T-helper 1 cell treated with Interleukin-12 subunit alpha and Interleukin-12 subunit beta and Interleukin-4 antibody, amounts not matched to agents 30 ng/mL and 1 ng/mL, for 36 hours (primary cell): ENCODE measurements around the gene HOXD9. TPM values are rescaled to one million over a fixed set of nuclear protein-coding genes. Genes with fewer than 3 reads are reported as not detected.

ENCODE experiments used
- intact Hi-C: fragments of 100-400 bp; cut with micrococcal nuclease; formaldehyde crosslinking; loops from one replicate; pipeline ENCODE4 v1.15.1; 2024
- total RNA-seq: library from RNA; stranded (reverse); gene quantifications from 2 replicates; pipeline ENCODE4 v1.2.3, GENCODE V29; 2022

The HOXD9 gene
- total RNA-seq, 1 donor from 2014 or later: not detected

- intact Hi-C loops: loop anchor here (5.0 kb wide), 1 partner anchor 37 kb away; the partner anchor contains the start of gene HOXD12
Measured at GRCh38 chr2:176134035-176134434, 11.5 kb downstream of the HOXD9 start.

DNA sequence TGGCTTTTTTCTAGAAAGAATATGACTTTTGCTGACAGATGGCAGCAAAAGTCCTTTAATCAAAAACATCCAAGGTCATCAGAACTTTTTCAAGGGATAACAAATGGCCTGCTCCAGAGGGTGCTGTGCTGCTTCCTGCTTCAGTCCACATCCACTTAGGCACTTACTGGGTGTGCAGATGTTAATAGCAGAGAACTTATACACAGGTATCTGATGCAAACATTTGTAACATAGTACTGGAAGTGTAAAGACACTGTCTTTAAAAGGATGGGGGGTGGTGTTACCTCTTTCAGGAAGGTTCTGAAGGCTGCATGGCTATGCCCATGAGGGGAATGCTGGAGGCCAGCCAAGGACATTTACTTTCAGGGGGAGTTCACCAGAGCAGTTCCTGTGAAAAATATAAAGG, 12.5 kb downstream of the HOXD9 start:
- intact Hi-C loops: no loop called here

DNA sequence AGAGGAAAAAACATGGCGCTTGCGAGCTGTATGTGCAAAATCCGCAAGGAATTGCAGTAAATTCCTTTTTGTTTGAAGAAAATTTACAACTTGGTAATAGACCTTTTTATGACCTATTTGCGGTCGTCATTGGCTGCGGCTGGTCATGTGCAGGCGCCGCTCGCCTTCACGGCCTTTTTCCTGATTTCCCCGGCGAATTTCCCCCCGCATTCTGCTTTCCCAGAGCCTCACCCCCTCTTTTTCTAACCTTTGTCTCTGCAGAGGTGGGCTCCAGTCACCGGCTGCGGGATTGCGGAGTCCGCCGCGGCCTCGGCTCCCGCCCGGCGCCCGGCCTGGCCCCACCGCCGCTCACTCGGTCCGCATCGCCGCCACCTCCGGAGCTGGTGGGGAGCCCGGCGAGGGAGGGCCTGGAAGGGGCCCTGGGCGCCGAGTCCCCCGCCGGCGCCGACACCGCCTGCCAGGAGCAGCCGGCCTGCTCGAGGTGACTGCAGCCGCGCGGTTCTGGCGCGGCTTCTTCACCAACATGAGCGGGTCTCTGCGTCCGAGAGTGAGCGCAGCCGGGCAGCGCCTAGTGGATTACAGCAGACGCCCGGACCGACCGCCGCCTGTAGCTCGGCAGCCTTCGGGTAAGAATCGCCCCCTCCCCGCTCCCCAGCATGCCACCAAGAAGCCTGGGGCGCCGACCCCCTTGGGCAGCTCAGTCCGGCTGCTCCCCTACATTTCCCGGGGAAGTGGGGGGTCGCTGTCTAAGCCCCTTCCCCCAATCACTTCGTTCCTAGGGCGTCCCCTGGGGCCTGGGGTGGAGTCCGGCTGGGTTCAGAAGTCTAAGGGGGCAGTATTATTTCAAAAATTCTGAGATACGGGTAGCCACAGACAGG, 14.1 kb downstream of the HOXD9 start:
- intact Hi-C loops: no loop called here

DNA sequence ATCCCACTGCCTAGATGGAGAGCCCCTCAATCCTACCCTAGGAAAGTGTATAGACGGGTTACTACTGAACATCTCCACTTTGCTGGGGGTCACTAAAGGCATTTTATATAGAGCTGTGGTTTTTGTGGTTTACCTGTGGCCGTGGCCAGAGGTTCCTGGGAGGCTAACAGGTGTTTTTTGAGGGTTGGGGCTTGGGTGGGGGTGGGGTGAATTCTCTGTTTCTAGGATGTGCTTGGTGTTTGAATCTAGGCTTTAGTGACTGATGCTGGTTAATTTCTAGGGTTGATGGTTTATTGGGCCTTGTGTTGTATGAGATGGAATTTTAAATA, 14.7 kb downstream of the HOXD9 start:
- intact Hi-C loops: no loop called here

GRCh38 chr2:176137906-176138305, 15.4 kb downstream of the HOXD9 start:
- intact Hi-C loops: no loop called here

GRCh38 chr2:176138526-176138922, 16.0 kb downstream of the HOXD9 start:
- intact Hi-C loops: no loop called here

DNA sequence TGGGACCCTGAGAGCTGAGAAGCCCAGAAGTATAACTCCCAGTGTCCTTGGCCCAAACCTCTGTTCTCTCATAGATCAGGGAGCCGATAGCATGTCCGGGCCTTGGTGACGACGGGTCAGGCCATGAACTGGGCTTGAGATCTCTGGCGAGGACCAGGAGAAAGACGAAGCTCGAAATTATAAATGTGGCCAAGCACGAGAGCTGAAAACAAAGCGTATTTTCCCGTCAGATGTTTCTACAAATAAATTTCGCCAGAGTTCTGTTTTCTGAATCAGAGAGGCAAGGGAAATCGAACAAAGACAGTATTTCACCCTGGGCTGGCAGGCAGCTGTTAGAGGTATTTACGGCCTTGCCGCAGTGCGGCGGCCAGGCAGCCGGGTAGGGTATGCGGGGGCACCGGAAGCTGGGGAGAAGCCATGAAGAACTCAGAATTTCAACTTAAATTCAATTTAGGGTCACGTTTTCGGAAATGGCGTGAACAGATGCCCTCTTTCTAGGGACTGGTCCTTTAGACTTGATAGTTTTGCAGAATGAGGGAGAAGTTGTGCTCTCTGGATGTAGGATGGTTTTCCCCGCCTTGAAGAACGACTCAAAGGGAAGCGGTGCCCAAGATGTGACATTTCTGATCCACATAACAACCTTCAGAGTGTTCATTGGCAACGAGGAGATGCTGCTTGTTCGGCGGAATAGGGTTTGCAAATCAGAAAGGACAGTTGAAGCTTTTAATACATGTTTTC, 16.6 kb downstream of the HOXD9 start:
- intact Hi-C loops: no loop called here

- intact Hi-C loops: loop anchor here (1.0 to 2.0 kb wide), 8 partner anchors 8 to 1007 kb away; partner anchors contain the start of gene HOXD3
Measured at GRCh38 chr2:176139661-176140512, 17.4 kb downstream of the HOXD9 start.

DNA sequence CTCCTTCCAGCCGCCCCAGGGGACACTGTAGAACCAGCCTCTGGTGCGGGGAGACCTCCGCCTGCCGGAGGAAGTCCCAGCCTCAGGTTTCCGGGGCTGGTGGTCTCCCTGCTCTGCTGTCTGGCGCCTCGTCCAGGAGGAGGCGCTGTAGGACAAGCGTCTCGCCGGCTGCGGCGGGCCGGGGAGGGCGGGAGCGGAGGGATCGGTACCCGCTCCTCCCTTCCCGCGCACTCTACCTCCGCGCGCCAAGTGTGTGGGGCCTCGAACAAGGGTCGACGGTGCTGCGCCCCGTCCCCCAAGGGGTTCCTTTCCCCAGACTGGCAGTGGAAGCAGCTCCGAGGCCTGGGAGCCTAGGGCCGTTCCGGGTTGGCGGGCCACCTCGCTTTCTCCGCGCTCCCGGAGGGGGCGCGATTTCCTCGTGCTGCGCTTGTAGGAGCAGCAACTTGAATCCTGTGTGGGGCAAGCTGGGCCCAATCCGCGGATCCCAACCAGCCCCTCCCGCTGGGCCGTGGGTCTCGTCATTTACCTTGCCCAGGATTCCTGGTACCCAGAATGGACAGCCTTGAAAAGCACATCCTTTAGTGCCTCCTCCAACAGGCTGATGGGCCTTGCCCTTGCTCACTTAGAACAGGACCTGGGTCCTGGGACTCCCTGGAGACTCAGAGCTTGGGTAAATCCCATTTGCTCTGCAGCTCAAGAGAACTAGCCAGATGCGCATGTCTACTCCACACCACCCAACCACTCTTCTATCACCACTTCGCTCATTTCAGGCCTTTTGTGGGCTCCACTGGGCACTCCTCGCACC, 18.2 kb downstream of the HOXD9 start:
- intact Hi-C loops: loop anchor here (1.0 to 2.0 kb wide), 8 partner anchors 8 to 1007 kb away; partner anchors contain the start of gene HOXD3

- intact Hi-C loops: no loop called here
Measured at GRCh38 chr2:176142281-176142680, 19.8 kb downstream of the HOXD9 start.

- intact Hi-C loops: no loop called here
Measured at GRCh38 chr2:176145085-176145969, 22.8 kb downstream of the HOXD9 start.

DNA sequence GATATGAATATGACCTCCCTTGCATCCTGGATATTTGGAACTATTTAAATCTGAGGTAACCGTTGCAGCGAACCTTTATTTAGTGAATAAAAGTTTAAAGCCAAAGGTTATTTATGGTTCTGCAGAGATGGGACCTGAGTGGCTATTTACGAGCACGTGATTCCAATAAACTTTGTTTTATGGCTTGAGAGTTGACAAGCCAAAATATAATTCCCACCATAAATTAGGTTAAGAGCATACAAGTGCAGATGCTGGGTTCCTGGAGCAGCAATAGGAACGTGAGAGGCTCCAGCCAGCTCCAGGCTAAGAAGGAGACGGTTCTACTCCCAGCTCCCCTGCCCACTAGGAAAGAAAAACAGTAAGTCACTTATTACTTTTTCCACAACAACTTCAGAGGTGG, 23.6 kb downstream of the HOXD9 start:
- intact Hi-C loops: no loop called here

DNA sequence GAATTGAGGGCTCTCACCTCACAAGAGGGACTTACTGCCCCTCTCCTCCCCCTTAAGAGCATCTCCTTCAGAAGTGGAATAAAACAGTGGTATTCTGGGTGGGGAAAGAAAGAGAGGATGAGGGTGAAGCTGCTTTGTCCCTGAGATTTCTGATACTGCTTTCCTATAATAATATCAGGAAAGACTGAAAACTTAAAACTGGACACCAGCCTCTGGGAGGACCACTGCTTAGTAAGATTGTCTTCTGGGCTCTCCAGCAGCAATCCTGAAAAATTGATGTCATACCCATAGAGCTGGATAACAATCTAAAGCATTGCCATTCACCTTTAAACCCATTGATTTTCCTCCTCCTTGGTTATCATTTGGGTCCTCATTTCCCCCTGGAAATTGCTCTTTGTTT, 24.1 kb downstream of the HOXD9 start:
- intact Hi-C loops: no loop called here

- intact Hi-C loops: no loop called here
Measured at GRCh38 chr2:176147210-176147799, 24.8 kb downstream of the HOXD9 start.

DNA sequence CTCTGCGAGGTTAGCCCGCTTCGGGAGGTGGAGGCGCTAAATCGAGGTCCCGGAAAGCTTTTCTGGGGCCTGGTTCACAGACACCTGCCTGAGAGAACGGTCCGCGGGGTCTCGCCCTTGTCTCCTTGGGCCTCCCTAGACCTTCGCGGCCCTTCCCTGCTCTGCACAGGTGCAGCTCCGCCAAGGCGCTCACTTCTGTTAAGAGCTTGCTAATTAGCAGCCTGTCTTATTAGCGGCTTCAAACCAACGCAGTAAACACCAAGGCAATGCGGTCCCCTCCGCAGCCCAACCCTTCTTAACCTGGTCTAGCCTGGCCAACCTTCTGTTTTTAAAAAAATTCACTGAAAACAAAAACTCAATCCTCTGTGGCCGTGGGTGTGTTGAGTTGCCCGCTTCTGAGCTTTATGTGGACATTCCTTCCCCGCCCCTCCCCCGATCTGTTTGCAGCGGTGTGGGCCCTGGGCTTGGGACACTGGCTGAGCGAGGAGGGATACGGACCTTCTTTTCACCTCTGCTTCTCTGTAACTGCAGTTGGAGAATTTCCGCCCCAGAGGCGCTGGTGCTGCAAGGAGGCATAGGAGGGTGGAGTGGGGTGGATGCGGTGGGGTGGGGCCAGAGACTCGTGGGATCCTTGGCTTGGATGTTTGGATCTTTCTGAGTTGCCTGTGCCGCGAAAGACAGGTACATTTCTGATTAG, 25.4 kb downstream of the HOXD9 start:
- intact Hi-C loops: no loop called here

- intact Hi-C loops: no loop called here
Measured at GRCh38 chr2:176148751-176149421, 26.4 kb downstream of the HOXD9 start.

- intact Hi-C loops: no loop called here
Measured at GRCh38 chr2:176149481-176149938, 27.0 kb downstream of the HOXD9 start.
